HepG2 (cell line): Measurements from ENCODE around the gene SBNO1. TPM values are rescaled to one million over a fixed set of nuclear protein-coding genes. Genes with fewer than 3 reads are reported as not detected.
A peak's percentile ranks its signal among the peaks of the same experiment; 100 is the strongest.

ENCODE experiments used
- CC2D1A ChIP-seq: sonication (generic); formaldehyde crosslinking; IDR thresholded peaks from 2 replicates; pipeline ENCODE4 v1.8.1; 2023; ENCODE audit warnings: mild to moderate bottlenecking, missing genetic modification reagents
- EED ChIP-seq: sonication (generic); formaldehyde crosslinking; IDR thresholded peaks from 2 replicates; pipeline ENCODE4 v1.5.0; 2020; ENCODE audit warnings: mild to moderate bottlenecking, missing genetic modification reagents
- GATA4 ChIP-seq: sonication (generic); IDR thresholded peaks from 2 replicates; pipeline ENCODE4 v1.6.1; 2016; ENCODE audit warnings: antibody characterized with exemption, low read depth, borderline replicate concordance
- HNRNPLL ChIP-seq: fragments of 200-400 bp; formaldehyde crosslinking; IDR thresholded peaks from 2 replicates; pipeline ENCODE4 v1.6.1; 2017; ENCODE audit warnings: mild to moderate bottlenecking, low read depth, low read length; ENCODE audit not compliant: poor library complexity, severe bottlenecking
- MXD3 ChIP-seq: IDR thresholded peaks from 2 replicates; pipeline ENCODE4 v1.6.1; 2016; ENCODE audit warnings: mild to moderate bottlenecking, missing biosample characterization, missing genetic modification reagents
- NR2F6 ChIP-seq, 2 experiments: IDR thresholded peaks; 2 replicates each; pipeline ENCODE4 v1.6.1; 2016; ENCODE audit warnings: antibody characterized with exemption in 1 of 2, mild to moderate bottlenecking in 1 of 2
- RBFOX2 ChIP-seq: fragments of 200-400 bp; formaldehyde crosslinking; IDR thresholded peaks from 2 replicates; pipeline ENCODE4 v1.6.1; 2017; ENCODE audit warnings: low read depth, mild to moderate bottlenecking, low read length
- TIGD3 ChIP-seq: sonication (generic); formaldehyde crosslinking; IDR thresholded peaks from 2 replicates; pipeline ENCODE4 v1.5.1; 2020; ENCODE audit warnings: mild to moderate bottlenecking, missing genetic modification reagents, borderline replicate concordance
- XRCC5 ChIP-seq: fragments of 200-400 bp; formaldehyde crosslinking; optimal IDR thresholded peaks from 2 replicates; pipeline ENCODE3; 2017; ENCODE audit warnings: mild to moderate bottlenecking, low read length
- ZBTB33 ChIP-seq: sonication (generic); formaldehyde crosslinking; IDR thresholded peaks from 2 replicates; pipeline ENCODE4 v1.4.0; 2020; ENCODE audit warnings: missing genetic modification reagents
- ZEB1 ChIP-seq: IDR thresholded peaks from 2 replicates; pipeline ENCODE4 v1.6.1; 2012; ENCODE audit warnings: mild to moderate bottlenecking, low read depth, inconsistent platforms; ENCODE audit not compliant: insufficient replicate concordance
- ZMAT3 ChIP-seq: sonication (generic); formaldehyde crosslinking; conservative IDR thresholded peaks from 2 replicates; pipeline ENCODE4 v1.7.0; 2021; ENCODE audit warnings: missing genetic modification reagents
- polyA plus RNA-seq, 8 experiments: library from polyadenylated mRNA; depleted of rRNA in 3 of 8; stranded (reverse) in 7 of 8; unstranded in 1 of 8; fragments of >200 nt; fragmentation: Illumina TruSeq in 4 of 8; extraction: Trizol in 4 of 8; gene quantifications; 2 replicates each; pipeline versions ENCODE4 v1.2.1 to v1.2.3, GENCODE V29; 2011 to 2016; ENCODE audit warnings: low read depth in 4 of 8, missing spikeins in 1 of 8, mixed read lengths in 1 of 8; ENCODE audit not compliant: insufficient read depth in 1 of 8
- total RNA-seq, 5 experiments: library from RNA; depleted of rRNA; stranded (reverse); fragments of >200 nt; fragmentation: Illumina TruSeq; extraction: Trizol; gene quantifications; 2 replicates each; pipeline ENCODE4 v1.2.3, GENCODE V29; 2016; ENCODE audit warnings: low read depth in 1 of 5
- TF ChIP-seq, protein P1 (sequence below): sonication (generic); formaldehyde crosslinking; IDR thresholded peaks from 2 replicates; pipeline ENCODE4 v1.5.0; 2020; ENCODE audit warnings: mild to moderate bottlenecking, missing genetic modification reagents
- TF ChIP-seq, protein P2 (sequence below): sonication (generic); formaldehyde crosslinking; IDR thresholded peaks from one replicate; pipeline ENCODE4 v1.5.1; 2020; ENCODE audit warnings: mild to moderate bottlenecking, missing genetic modification reagents; ENCODE audit errors: not compliant biosample characterization

The SBNO1 gene
- total and polyA plus RNA-seq, 2 of the 13 experiments (the other 11 are each of a cell fraction or from before 2014, with no cell fraction given) = 10.9 to 40.2 TPM

DNA sequence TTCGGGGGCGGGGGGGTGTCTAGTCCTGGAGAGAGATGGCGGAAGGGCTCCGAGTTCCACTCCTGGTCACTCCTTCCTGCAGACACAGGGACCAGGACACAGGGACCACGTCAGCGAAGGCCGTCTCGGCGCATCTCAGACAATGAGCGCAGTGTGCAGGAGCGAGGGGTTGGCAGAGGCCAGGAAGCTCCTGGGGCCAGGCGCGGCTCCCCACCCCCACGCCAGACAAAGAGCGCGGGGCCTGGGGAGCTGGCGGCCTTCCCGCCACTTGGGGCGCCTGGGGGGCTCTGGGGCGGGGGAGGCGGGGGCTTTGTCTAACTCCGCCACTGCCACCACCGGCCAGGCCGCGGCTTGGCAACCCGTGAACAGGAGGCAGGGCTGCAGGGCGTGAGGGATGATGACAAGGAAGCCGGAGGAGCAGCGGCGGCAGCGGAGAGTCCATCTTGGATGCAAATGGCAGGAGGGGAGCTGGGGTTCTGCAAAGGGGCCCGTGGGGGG lies 95.2 kb downstream of the SBNO1 start (continued):
- TF ChIP-seq, protein P1, sequence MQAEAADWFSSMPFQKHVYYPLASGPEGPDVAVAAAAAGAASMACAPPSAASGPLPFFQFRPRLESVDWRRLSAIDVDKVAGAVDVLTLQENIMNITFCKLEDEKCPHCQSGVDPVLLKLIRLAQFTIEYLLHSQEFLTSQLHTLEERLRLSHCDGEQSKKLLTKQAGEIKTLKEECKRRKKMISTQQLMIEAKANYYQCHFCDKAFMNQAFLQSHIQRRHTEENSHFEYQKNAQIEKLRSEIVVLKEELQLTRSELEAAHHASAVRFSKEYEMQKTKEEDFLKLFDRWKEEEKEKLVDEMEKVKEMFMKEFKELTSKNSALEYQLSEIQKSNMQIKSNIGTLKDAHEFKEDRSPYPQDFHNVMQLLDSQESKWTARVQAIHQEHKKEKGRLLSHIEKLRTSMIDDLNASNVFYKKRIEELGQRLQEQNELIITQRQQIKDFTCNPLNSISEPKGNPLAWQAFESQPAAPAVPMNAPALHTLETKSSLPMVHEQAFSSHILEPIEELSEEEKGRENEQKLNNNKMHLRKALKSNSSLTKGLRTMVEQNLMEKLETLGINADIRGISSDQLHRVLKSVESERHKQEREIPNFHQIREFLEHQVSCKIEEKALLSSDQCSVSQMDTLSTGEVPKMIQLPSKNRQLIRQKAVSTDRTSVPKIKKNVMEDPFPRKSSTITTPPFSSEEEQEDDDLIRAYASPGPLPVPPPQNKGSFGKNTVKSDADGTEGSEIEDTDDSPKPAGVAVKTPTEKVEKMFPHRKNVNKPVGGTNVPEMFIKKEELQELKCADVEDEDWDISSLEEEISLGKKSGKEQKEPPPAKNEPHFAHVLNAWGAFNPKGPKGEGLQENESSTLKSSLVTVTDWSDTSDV (CRISPR knock-in tag) = no peak
- no peak for TF ChIP-seq CC2D1A
- TF ChIP-seq, protein P2, sequence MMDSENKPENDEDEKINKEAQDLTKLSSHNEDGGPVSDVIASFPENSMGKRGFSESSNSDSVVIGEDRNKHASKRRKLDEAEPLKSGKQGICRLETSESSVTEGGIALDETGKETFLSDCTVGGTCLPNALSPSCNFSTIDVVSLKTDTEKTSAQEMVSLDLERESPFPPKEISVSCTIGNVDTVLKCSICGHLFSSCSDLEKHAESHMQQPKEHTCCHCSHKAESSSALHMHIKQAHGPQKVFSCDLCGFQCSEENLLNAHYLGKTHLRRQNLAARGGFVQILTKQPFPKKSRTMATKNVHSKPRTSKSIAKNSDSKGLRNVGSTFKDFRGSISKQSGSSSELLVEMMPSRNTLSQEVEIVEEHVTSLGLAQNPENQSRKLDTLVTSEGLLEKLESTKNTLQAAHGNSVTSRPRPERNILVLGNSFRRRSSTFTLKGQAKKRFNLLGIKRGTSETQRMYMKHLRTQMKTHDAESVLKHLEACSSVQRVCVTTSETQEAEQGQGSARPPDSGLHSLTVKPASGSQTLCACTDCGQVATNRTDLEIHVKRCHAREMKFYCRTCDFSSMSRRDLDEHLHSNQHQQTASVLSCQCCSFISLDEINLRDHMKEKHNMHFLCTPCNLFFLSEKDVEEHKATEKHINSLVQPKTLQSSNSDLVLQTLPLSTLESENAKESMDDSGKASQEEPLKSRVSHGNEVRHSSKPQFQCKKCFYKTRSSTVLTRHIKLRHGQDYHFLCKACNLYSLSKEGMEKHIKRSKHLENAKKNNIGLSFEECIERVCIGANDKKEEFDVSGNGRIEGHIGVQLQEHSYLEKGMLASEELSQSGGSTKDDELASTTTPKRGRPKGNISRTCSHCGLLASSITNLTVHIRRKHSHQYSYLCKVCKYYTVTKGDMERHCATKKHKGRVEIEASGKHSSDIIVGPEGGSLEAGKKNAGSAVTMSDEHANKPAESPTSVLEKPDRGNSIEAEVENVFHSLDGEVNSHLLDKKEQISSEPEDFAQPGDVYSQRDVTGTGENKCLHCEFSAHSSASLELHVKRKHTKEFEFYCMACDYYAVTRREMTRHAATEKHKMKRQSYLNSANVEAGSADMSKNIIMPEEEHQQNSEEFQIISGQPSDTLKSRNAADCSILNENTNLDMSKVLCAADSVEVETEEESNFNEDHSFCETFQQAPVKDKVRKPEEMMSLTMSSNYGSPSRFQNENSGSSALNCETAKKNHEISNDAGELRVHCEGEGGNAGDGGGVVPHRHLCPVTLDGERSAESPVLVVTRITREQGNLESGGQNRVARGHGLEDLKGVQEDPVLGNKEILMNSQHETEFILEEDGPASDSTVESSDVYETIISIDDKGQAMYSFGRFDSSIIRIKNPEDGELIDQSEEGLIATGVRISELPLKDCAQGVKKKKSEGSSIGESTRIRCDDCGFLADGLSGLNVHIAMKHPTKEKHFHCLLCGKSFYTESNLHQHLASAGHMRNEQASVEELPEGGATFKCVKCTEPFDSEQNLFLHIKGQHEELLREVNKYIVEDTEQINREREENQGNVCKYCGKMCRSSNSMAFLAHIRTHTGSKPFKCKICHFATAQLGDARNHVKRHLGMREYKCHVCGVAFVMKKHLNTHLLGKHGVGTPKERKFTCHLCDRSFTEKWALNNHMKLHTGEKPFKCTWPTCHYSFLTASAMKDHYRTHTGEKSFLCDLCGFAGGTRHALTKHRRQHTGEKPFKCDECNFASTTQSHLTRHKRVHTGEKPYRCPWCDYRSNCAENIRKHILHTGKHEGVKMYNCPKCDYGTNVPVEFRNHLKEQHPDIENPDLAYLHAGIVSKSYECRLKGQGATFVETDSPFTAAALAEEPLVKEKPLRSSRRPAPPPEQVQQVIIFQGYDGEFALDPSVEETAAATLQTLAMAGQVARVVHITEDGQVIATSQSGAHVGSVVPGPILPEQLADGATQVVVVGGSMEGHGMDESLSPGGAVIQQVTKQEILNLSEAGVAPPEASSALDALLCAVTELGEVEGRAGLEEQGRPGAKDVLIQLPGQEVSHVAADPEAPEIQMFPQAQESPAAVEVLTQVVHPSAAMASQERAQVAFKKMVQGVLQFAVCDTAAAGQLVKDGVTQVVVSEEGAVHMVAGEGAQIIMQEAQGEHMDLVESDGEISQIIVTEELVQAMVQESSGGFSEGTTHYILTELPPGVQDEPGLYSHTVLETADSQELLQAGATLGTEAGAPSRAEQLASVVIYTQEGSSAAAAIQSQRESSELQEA (CRISPR knock-in tag) = no peak
- TF ChIP-seq ZBTB33 (CRISPR knock-in tag) = peak; percentile 59; the same call in 1 of the 2 replicates
- TF ChIP-seq MXD3 = 0 out of 2 replicates have a peak, but pooled peaks have one; percentile 14
- no peak for TF ChIP-seq ZMAT3 (CRISPR knock-in tag)
- no peak for TF ChIP-seq GATA4
- peak; percentile 37 for TF ChIP-seq HNRNPLL
- TF ChIP-seq NR2F6 (IDR thresholded peaks at IDR 0.05) = no peak
- no peak for TF ChIP-seq NR2F6 (CRISPR knock-in tag; IDR thresholded peaks at IDR 0.05)
- TF ChIP-seq XRCC5 = peak; percentile 39
- TF ChIP-seq RBFOX2 = peak; percentile 65
- TF ChIP-seq ZEB1 = no peak
- no peak for TF ChIP-seq EED (CRISPR knock-in tag)
- no peak for TF ChIP-seq TIGD3 (CRISPR knock-in tag)
